Lower lobe of right lung (tissue), 2 donors: ENCODE results near the gene DSTN. TPM values are rescaled to one million over a fixed set of nuclear protein-coding genes. Genes with fewer than 3 reads are reported as not detected.
A peak's percentile ranks its signal among the peaks of the same experiment; 100 is the strongest.

ENCODE experiments used
- ATAC-seq, 2 donors: fragments of 200-7000 bp; cut with Tn5 transposase; one replicate each; pipeline ENCODE4 v1.9.1; 2020 to 2022; ENCODE audit warnings: mild to moderate bottlenecking in 2 of 2, moderate library complexity in 2 of 2
- DNase-seq: peaks from one replicate; pipeline ENCODE4 v3.0.0-alpha.2; 2020
- H3K27ac ChIP-seq: fragments of 200-600 bp; one replicate; pipeline ENCODE4 v1.8.0; 2022
- H3K27me3 ChIP-seq: fragments of 200-600 bp; one replicate; pipeline ENCODE4 v1.8.0; 2022; ENCODE audit warnings: low read depth
- H3K36me3 ChIP-seq: fragments of 200-600 bp; one replicate; pipeline ENCODE4 v1.8.0; 2022; ENCODE audit warnings: mild to moderate bottlenecking
- H3K4me1 ChIP-seq: fragments of 200-600 bp; one replicate; pipeline ENCODE4 v1.8.0; 2022
- H3K4me3 ChIP-seq: fragments of 200-600 bp; one replicate; pipeline ENCODE4 v1.8.0; 2022; ENCODE audit warnings: mild to moderate bottlenecking
- H3K9me3 ChIP-seq: fragments of 200-600 bp; one replicate; pipeline ENCODE4 v1.8.0; 2022
- CTCF ChIP-seq: fragments of 200-600 bp; IDR thresholded peaks from one replicate; pipeline ENCODE4 v1.8.0; 2022; ENCODE audit warnings: antibody characterized with exemption, mild to moderate bottlenecking
- intact Hi-C: fragments of 100-400 bp; cut with DNase I; formaldehyde crosslinking; loops from one replicate; pipeline ENCODE4 v1.11.0; 2022
- total RNA-seq: library from RNA; stranded (reverse); fragmentation: NEBNext Ultra II Directional; extraction: Animal tissue kit (Norgen Biotek cat#: 25700); gene quantifications from one replicate; pipeline ENCODE4 v1.2.1, GENCODE V29; 2021
- donor health status: DM: no; HTN: yes; CAD: no; lungs with severe emphysema.

The DSTN gene
- total RNA-seq, 1 donor from 2014 or later, result 347 TPM

- ATAC-seq, result peak; percentile 54 to 61
- intact Hi-C loops, result no loop called here
Measured at GRCh38 chr20:17611290-17611539, 41.3 kb downstream of the DSTN start.

GRCh38 chr20:17611540-17612286 is 41.8 kb downstream of the DSTN start:
- intact Hi-C loops, result no loop called here
- Histone ChIP-seq H3K4me1 (peaks cover 48% of the 10 kb centered on the region), H3K27ac (peak overlapping the region; percentile 71), H3K27me3 (no peaks in the 10 kb centered on the region), H3K36me3 (peaks cover 69% of the 10 kb centered on the region), H3K9me3 (no peaks in the 10 kb centered on the region), H3K4me3 (no peak overlapping the region)
- DNase-seq (peak; percentile 58), ATAC-seq (peak; percentile 4 to 20)
- TF ChIP-seq CTCF, result no peak

More at GRCh38 chr20:17611290-17611539, 41.3 kb downstream of the DSTN start:
- no peak for DNase-seq
- H3K27me3 ChIP-seq, result no peaks in the 10 kb centered on the region
- H3K9me3 ChIP-seq, result no peaks in the 10 kb centered on the region
- peak overlapping the region; percentile 71 for H3K27ac ChIP-seq
- H3K36me3 ChIP-seq, result peaks cover 69% of the 10 kb centered on the region
- H3K4me1 ChIP-seq, result peaks cover 51% of the 10 kb centered on the region
- peak; percentile 39 for TF ChIP-seq CTCF
- no peak overlapping the region for H3K4me3 ChIP-seq

- ATAC-seq (peak; percentile 58 to 60), DNase-seq (peak; percentile 65)
- intact Hi-C loops, result no loop called here
- no peak for TF ChIP-seq CTCF
- H3K4me3 ChIP-seq, result no peak overlapping the region
- no peaks in the 10 kb centered on the region for H3K27me3 ChIP-seq
- H3K4me1 ChIP-seq, result peaks cover 48% of the 10 kb centered on the region
- no peaks in the 10 kb centered on the region for H3K9me3 ChIP-seq
- peak overlapping the region; percentile 71 for H3K27ac ChIP-seq
- H3K36me3 ChIP-seq, result peaks cover 69% of the 10 kb centered on the region
Measured at GRCh38 chr20:17612287-17612991, 42.6 kb downstream of the DSTN start.

- DNase-seq, result no peak
- peaks cover 69% of the 10 kb centered on the region for H3K36me3 ChIP-seq
- intact Hi-C loops, result no loop called here
Measured at GRCh38 chr20:17612992-17613327, 43.1 kb downstream of the DSTN start.

More at GRCh38 chr20:17612992-17613327, 43.1 kb downstream of the DSTN start:
- no peak for ATAC-seq
- H3K9me3 ChIP-seq, result no peaks in the 10 kb centered on the region
- peaks cover 50% of the 10 kb centered on the region for H3K4me1 ChIP-seq
- no peaks in the 10 kb centered on the region for H3K27me3 ChIP-seq
- no peak for TF ChIP-seq CTCF
- H3K27ac ChIP-seq, result peak overlapping the region; percentile 71
- no peak overlapping the region for H3K4me3 ChIP-seq
